Trophoblast cell (in vitro differentiated cells and primary cell): ENCODE measurements around the gene ZSCAN32.

Source experiments
- DNase-seq, 2 donors: peaks; one replicate each; pipeline ENCODE4 v3.0.0-alpha.2; 2016
- H2AFZ ChIP-seq: 2 replicates; pipeline ENCODE4 v1.6.1; 2013; ENCODE audit warnings: low read length, moderate library complexity, mild to moderate bottlenecking; ENCODE audit not compliant: insufficient read depth, poor library complexity
- H2AK5ac ChIP-seq: 2 replicates; pipeline ENCODE4 v1.6.1; 2013; ENCODE audit warnings: mild to moderate bottlenecking, low read length
- H2BK120ac ChIP-seq: 2 replicates; pipeline ENCODE4 v1.6.1; 2013; ENCODE audit warnings: low read length, mild to moderate bottlenecking, moderate library complexity; ENCODE audit not compliant: insufficient read depth, poor library complexity
- H2BK12ac ChIP-seq: 2 replicates; pipeline ENCODE4 v1.6.1; 2013; ENCODE audit warnings: mild to moderate bottlenecking, low read length, moderate library complexity
- H2BK5ac ChIP-seq: 2 replicates; pipeline ENCODE4 v1.6.1; 2013; ENCODE audit warnings: low read length, low read depth, moderate library complexity, mild to moderate bottlenecking; ENCODE audit not compliant: poor library complexity
- H3K14ac ChIP-seq: 2 replicates; pipeline ENCODE4 v1.6.1; 2013; ENCODE audit warnings: mild to moderate bottlenecking, low read length
- H3K18ac ChIP-seq: 2 replicates; pipeline ENCODE4 v1.6.1; 2013; ENCODE audit warnings: mild to moderate bottlenecking, low read length
- H3K23ac ChIP-seq: 2 replicates; pipeline ENCODE4 v1.6.1; 2013; ENCODE audit warnings: low read length
- H3K27ac ChIP-seq: 2 replicates; pipeline ENCODE4 v1.5.1; 2013; ENCODE audit warnings: low read depth, mild to moderate bottlenecking, inconsistent platforms, low read length, moderate library complexity
- H3K27me3 ChIP-seq: 2 replicates; pipeline ENCODE4 v1.6.1; 2013; ENCODE audit warnings: inconsistent platforms, mild to moderate bottlenecking, low read length, moderate library complexity; ENCODE audit not compliant: insufficient read depth
- H3K36me3 ChIP-seq, 2 experiments: 1 replicate in 1 of 2; 2 replicates in 1 of 2; pipeline ENCODE4 v1.6.1; 2013; ENCODE audit warnings: low read length in 2 of 2, mild to moderate bottlenecking in 2 of 2, moderate library complexity in 1 of 2; ENCODE audit not compliant: insufficient read depth in 2 of 2, control insufficient read depth in 1 of 2
- H3K4ac ChIP-seq: 2 replicates; pipeline ENCODE4 v1.6.1; 2013; ENCODE audit warnings: low read depth, mild to moderate bottlenecking, low read length, moderate library complexity
- H3K4me1 ChIP-seq, 2 experiments: 1 replicate in 1 of 2; 2 replicates in 1 of 2; pipeline ENCODE4 v1.6.1; 2013; ENCODE audit warnings: low read length in 2 of 2, mild to moderate bottlenecking in 2 of 2, moderate library complexity in 1 of 2; ENCODE audit not compliant: insufficient read depth in 2 of 2, control insufficient read depth in 1 of 2
- H3K4me2 ChIP-seq: 2 replicates; pipeline ENCODE4 v1.6.1; 2013; ENCODE audit warnings: inconsistent platforms, mild to moderate bottlenecking, low read length, moderate library complexity
- H3K4me3 ChIP-seq: 2 replicates; pipeline ENCODE4 v1.5.1; 2013; ENCODE audit warnings: mild to moderate bottlenecking, low read depth, low read length, inconsistent platforms
- H3K79me1 ChIP-seq: one replicate; pipeline ENCODE4 v1.6.1; 2013; ENCODE audit warnings: low read length
- H3K79me2 ChIP-seq: 2 replicates; pipeline ENCODE4 v1.6.1; 2013; ENCODE audit warnings: low read length, mild to moderate bottlenecking; ENCODE audit not compliant: control insufficient read depth, insufficient read depth, poor library complexity
- H3K9ac ChIP-seq: 2 replicates; pipeline ENCODE4 v1.6.1; 2013; ENCODE audit warnings: mild to moderate bottlenecking, low read length
- H3K9me3 ChIP-seq: 2 replicates; pipeline ENCODE4 v1.6.1; 2013; ENCODE audit warnings: low read depth, mild to moderate bottlenecking, control low read depth, inconsistent platforms, low read length; ENCODE audit not compliant: insufficient read depth
- H4K12ac ChIP-seq: 2 replicates; pipeline ENCODE4 v1.6.1; 2013; ENCODE audit warnings: low read depth, mild to moderate bottlenecking, low read length, moderate library complexity
- H4K8ac ChIP-seq: 2 replicates; pipeline ENCODE4 v1.6.1; 2013; ENCODE audit warnings: low read depth, mild to moderate bottlenecking, low read length, moderate library complexity
- H4K91ac ChIP-seq: one replicate; pipeline ENCODE4 v1.6.1; 2013; ENCODE audit warnings: low read depth, mild to moderate bottlenecking, low read length, moderate library complexity
- WGBS: extraction: QIAGEN DNeasy Blood & Tissue Kit; methylation state at CpG from one replicate; pipeline ENCODE4 v1.1.7; 2013; ENCODE audit warnings: missing lambda C conversion rate; ENCODE audit not compliant: insufficient read length, insufficient coverage; ENCODE audit errors: extremely low coverage; 5-methylcytosine and 5-hydroxymethylcytosine counted together

ZSCAN32 gene

DNA sequence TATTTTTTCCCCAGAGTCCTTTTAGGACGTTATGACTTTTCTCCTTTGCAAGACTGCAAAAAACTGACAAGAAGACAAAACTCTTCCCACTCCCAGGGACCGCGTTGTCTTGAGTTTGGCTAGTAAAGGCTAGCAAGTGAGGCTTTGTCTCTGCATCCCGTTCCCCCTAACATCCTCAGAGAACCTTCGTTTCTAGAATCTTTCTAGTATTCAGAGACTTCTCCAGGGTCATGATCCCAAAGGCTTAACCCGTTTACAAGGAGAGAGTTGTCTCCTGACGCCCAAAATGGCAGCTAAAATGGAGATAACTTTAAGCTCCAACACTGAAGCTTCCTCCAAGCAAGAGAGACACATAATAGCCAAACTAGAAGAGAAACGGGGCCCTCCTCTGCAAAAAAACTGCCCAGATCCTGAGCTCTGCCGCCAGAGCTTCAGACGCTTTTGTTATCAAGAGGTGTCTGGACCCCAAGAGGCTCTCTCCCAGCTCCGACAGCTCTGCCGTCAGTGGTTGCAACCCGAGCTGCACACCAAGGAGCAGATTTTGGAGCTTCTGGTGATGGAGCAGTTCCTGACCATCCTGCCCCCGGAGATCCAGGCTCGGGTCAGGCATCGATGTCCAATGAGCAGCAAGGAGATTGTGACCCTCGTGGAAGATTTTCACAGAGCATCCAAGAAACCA is 1.1 kb upstream of the ZSCAN32 start:
- H3K36me3 ChIP-seq = peaks cover 15 to 22% of the 10 kb centered on the region in 2 experiments
- peaks cover 7% of the 10 kb centered on the region for H3K79me1 ChIP-seq
- no peak overlapping the region for H3K14ac ChIP-seq
- no peak overlapping the region for H2BK12ac ChIP-seq
- H3K9ac ChIP-seq = no peak overlapping the region
- peak overlapping the region; percentile 94 for H3K4me2 ChIP-seq
- WGBS = no CpG with 5 or more reads among the region's 17 CpGs
- no peak overlapping the region for H2AK5ac ChIP-seq
- no peak overlapping the region for H3K18ac ChIP-seq
- H4K12ac ChIP-seq = no peak overlapping the region
- H3K9me3 ChIP-seq = peaks cover 8% of the 10 kb centered on the region
- H3K27me3 ChIP-seq = no peaks in the 10 kb centered on the region
- peak overlapping the region; percentile 85 for H2AFZ ChIP-seq
- no peak overlapping the region for H4K8ac ChIP-seq
- no peak overlapping the region for H3K4ac ChIP-seq
- no peak overlapping the region for H3K27ac ChIP-seq
- H2BK5ac ChIP-seq = no peak overlapping the region
- DNase-seq = no peak
- no peak overlapping the region for H4K91ac ChIP-seq
- no peak overlapping the region for H3K4me3 ChIP-seq
- H2BK120ac ChIP-seq = no peak overlapping the region
- H3K4me1 ChIP-seq = peaks cover 3 to 10% of the 10 kb centered on the region in 2 experiments
- peaks cover 7% of the 10 kb centered on the region for H3K79me2 ChIP-seq
- no peak overlapping the region for H3K23ac ChIP-seq

DNA sequence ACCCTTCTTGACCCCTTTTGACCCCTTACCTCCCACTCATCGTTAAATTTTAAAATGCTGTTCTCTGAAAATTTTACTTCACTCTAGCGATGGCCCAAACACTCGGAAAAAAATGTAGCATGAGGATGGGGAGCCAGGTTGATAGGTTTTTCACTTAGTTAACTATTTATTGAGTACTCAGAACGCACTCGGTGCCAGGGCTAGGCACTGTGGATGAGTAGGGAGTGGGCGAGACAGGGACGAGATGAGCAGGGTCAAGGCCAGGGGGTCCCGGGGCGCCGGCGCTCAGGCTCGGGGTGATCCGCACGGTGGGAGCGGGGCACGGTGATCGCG is 392 bp downstream of the ZSCAN32 start:
- Histone ChIP-seq H2BK5ac (peak overlapping the region; percentile 20), H3K9ac (peak overlapping the region; percentile 95), H3K18ac (peak overlapping the region; percentile 57), H2BK120ac (peak overlapping the region; percentile 35), H3K4me1 (peaks cover 3 to 10% of the 10 kb centered on the region in 2 experiments), H3K79me1 (peaks cover 7% of the 10 kb centered on the region), H3K14ac (peak overlapping the region; percentile 76), H2BK12ac (no peak overlapping the region), H3K4ac (peak overlapping the region; percentile 49), H3K36me3 (peaks cover 14 to 27% of the 10 kb centered on the region in 2 experiments), H3K4me2 (peak overlapping the region; percentile 90), H4K8ac (peak overlapping the region; percentile 87), H4K12ac (peak overlapping the region; percentile 57), H2AFZ (peak overlapping the region; percentile 82), H3K27me3 (no peaks in the 10 kb centered on the region), H4K91ac (peak overlapping the region; percentile 50), H3K27ac (peak overlapping the region; percentile 70), H3K9me3 (peaks cover 5% of the 10 kb centered on the region), H3K23ac (no peak overlapping the region), H3K4me3 (peak overlapping the region; percentile 96), H2AK5ac (no peak overlapping the region), H3K79me2 (peaks cover 7% of the 10 kb centered on the region)
- no CpG with 5 or more reads among the region's 18 CpGs for WGBS
- no peak for DNase-seq

DNA sequence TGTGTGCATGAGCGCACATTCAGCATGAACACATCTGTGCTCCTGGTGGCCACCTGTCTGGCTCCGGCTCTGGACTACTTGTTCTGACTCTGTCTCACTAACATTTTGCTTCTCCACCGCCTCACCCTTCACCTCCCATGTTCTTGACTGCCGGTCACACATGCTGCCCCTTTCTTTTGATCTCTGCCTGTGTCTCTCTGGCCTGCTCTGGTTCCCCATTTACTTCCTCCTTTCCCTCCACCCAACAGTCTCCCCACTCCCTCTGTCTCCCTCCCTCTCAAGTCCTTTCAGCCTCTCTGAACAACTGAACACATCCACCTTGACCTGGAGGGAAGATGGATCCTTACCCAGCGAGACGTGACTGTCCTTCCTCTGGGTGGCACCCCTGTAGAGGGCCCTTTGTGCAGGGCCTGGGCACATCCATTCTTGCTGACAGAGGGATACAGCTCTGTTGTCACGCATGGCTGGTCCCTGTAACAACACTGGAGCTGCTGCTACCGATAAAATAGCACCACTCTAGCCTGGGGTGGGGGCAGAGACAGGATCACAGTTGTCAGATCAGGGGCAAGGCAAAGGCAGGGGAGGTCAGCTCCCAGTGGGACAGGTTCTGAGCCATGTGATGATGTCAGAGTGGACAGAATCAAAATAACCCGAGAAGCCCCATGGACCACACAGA is 11.0 kb downstream of the ZSCAN32 start:
- Histone ChIP-seq H3K27ac (no peak overlapping the region), H3K79me1 (no peaks in the 10 kb centered on the region), H2BK12ac (no peak overlapping the region), H3K23ac (no peak overlapping the region), H2AFZ (no peak overlapping the region), H3K14ac (no peak overlapping the region), H3K79me2 (no peaks in the 10 kb centered on the region), H4K12ac (no peak overlapping the region), H2BK120ac (no peak overlapping the region), H2BK5ac (no peak overlapping the region), H3K4ac (no peak overlapping the region), H2AK5ac (no peak overlapping the region), H3K27me3 (no peaks in the 10 kb centered on the region), H3K4me3 (no peak overlapping the region), H3K4me1 (no peaks in the 10 kb centered on the region), H3K4me2 (no peak overlapping the region), H3K9me3 (peaks cover 11% of the 10 kb centered on the region), H3K36me3 (peaks cover 41 to 44% of the 10 kb centered on the region in 2 experiments), H3K18ac (no peak overlapping the region), H4K91ac (no peak overlapping the region), H3K9ac (no peak overlapping the region), H4K8ac (no peak overlapping the region)
- DNase-seq = no peak
- no CpG with 5 or more reads among the region's 9 CpGs for WGBS

DNA sequence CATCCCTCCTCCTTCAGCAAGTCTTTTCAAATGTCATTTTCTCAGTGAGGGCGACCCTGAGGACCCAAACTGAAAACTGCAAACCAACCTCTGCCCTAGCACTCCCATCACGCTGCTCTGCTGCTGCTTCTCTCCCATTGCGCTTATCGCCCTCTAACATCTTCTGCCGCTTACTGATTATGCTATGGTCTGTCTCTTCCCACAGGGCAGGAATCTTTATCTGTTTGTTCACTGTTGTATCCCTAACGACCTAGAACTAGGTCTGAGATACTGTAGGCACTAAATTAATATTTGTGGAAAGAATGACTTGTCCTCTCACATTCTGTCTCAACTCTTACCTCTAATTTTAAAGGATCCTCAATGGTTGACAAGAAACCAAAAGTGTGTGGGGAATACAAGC is 12.5 kb downstream of the ZSCAN32 start:
- no peak for DNase-seq
- Histone ChIP-seq H3K79me2 (no peaks in the 10 kb centered on the region), H3K36me3 (peaks cover 43 to 45% of the 10 kb centered on the region in 2 experiments), H4K12ac (no peak overlapping the region), H2BK120ac (no peak overlapping the region), H3K27ac (no peak overlapping the region), H3K4me1 (no peaks in the 10 kb centered on the region), H3K9ac (no peak overlapping the region), H4K91ac (no peak overlapping the region), H2BK5ac (no peak overlapping the region), H2AFZ (no peak overlapping the region), H3K23ac (no peak overlapping the region), H3K18ac (no peak overlapping the region), H2BK12ac (no peak overlapping the region), H3K27me3 (no peaks in the 10 kb centered on the region), H2AK5ac (no peak overlapping the region), H3K4me3 (no peak overlapping the region), H4K8ac (no peak overlapping the region), H3K4me2 (no peak overlapping the region), H3K4ac (no peak overlapping the region), H3K79me1 (no peaks in the 10 kb centered on the region), H3K9me3 (peaks cover 21% of the 10 kb centered on the region), H3K14ac (no peak overlapping the region)
- no CpG with 5 or more reads among the region's 6 CpGs for WGBS
